CD8-positive, alpha-beta memory T cell (primary cell): ENCODE data around the gene IER5L. TPM values are rescaled to one million over a fixed set of nuclear protein-coding genes. Genes with fewer than 3 reads are reported as not detected.

ENCODE experiments used
- CTCF ChIA-PET: fragments of 350-600 bp; sonication (Branson Sonifier 250); formaldehyde crosslinking; loops from one replicate; lab custom pipeline; 2021; ENCODE audit warnings: antibody characterized with exemption; lab: Charles Lee
- POLR2A ChIA-PET: fragments of 350-600 bp; sonication (Branson Sonifier 250); formaldehyde crosslinking; loops from one replicate; lab custom pipeline; 2021; ENCODE audit warnings: antibody characterized with exemption; lab: Charles Lee
- DNase-seq, 5 donors: peaks; one replicate each; pipeline versions ENCODE4 v3.0.0 to v3.0.0-alpha.2; 2020 to 2022; ENCODE audit warnings: mixed read lengths in 1 of 5
- H3K27ac ChIP-seq: one replicate; pipeline ENCODE4 v1.7.0; 2013; ENCODE audit warnings: low read depth, mild to moderate bottlenecking, low read length, moderate library complexity
- H3K27me3 ChIP-seq: 2 replicates; pipeline ENCODE4 v1.7.0; 2013; ENCODE audit warnings: low read length, mild to moderate bottlenecking; ENCODE audit not compliant: insufficient read depth, poor library complexity, severe bottlenecking
- H3K36me3 ChIP-seq: 2 replicates; pipeline ENCODE4 v1.7.0; 2013; ENCODE audit warnings: mild to moderate bottlenecking, low read length, moderate library complexity; ENCODE audit not compliant: insufficient read depth
- H3K4me1 ChIP-seq: 2 replicates; pipeline ENCODE4 v1.7.0; 2013; ENCODE audit warnings: mild to moderate bottlenecking, low read length, moderate library complexity; ENCODE audit not compliant: insufficient read depth
- H3K4me3 ChIP-seq: 2 replicates; pipeline ENCODE4 v1.7.0; 2013; ENCODE audit warnings: mild to moderate bottlenecking, low read length
- H3K9me3 ChIP-seq: 2 replicates; pipeline ENCODE4 v1.7.0; 2013; ENCODE audit warnings: mild to moderate bottlenecking, low read length
- H3K27ac Mint-ChIP-seq, 8 donors: one replicate each; pipeline ENCODE4 v1.8.0; 2020 to 2021; ENCODE audit warnings: mixed read lengths in 8 of 8, mild to moderate bottlenecking in 6 of 8, inconsistent platforms in 3 of 8, moderate library complexity in 3 of 8
- H3K27me3 Mint-ChIP-seq, 2 donors: one replicate each; pipeline ENCODE4 v1.8.0; 2020 to 2021; ENCODE audit warnings: mixed read lengths in 2 of 2, mild to moderate bottlenecking in 1 of 2, moderate library complexity in 1 of 2
- H3K36me3 Mint-ChIP-seq, 3 donors: one replicate each; pipeline ENCODE4 v1.8.0; 2020 to 2021; ENCODE audit warnings: mixed read lengths in 3 of 3, inconsistent platforms in 1 of 3, mild to moderate bottlenecking in 1 of 3
- H3K4me1 Mint-ChIP-seq, 3 donors: one replicate each; pipeline ENCODE4 v1.8.0; 2020 to 2021; ENCODE audit warnings: mixed read lengths in 3 of 3, inconsistent platforms in 1 of 3, mild to moderate bottlenecking in 1 of 3
- H3K4me3 Mint-ChIP-seq, 7 donors: one replicate each; pipeline ENCODE4 v1.8.0; 2020 to 2021; ENCODE audit warnings: mixed read lengths in 7 of 7, mild to moderate bottlenecking in 6 of 7, moderate library complexity in 4 of 7, inconsistent platforms in 2 of 7
- H3K9me3 Mint-ChIP-seq, 5 donors: one replicate each; pipeline ENCODE4 v1.8.0; 2020 to 2022; ENCODE audit warnings: mixed read lengths in 5 of 5, mild to moderate bottlenecking in 3 of 5, moderate library complexity in 2 of 5, inconsistent platforms in 1 of 5
- polyA plus RNA-seq: library from polyadenylated mRNA; unstranded; fragments of 300-500 nt; fragmentation: Illumina TruSeq; gene quantifications from one replicate; pipeline ENCODE4 v1.2.3, GENCODE V29; 2021
- total RNA-seq, 2 experiments: library from RNA; stranded (reverse); gene quantifications; one replicate each; pipeline ENCODE4 v1.2.3, GENCODE V29; 2021

IER5L gene
- total and polyA plus RNA-seq, 3 experiments from 2014 or later: 0.16 to 3.0 (median 2.8) TPM

GRCh38 chr9:129126749-129127618, 51.1 kb downstream of the IER5L start:
- Histone ChIP-seq H3K9me3 (no peaks in the 10 kb centered on the region), H3K4me1 (peaks cover 5% of the 10 kb centered on the region), H3K36me3 (peaks cover 21% of the 10 kb centered on the region), H3K27me3 (no peaks in the 10 kb centered on the region), H3K4me3 (no peak overlapping the region), H3K27ac (no peak overlapping the region)
- POLR2A ChIA-PET: no interaction called here
- Mint-ChIP-seq H3K27me3 (no peaks in the 10 kb centered on the region), H3K36me3 (peaks cover 0 to 76% (median 14%) of the 10 kb centered on the region in 3 donors), H3K4me3 (no peak overlapping the region), H3K9me3 (no peaks in the 10 kb centered on the region), H3K4me1 (peaks cover 5 to 7% (median 6%) of the 10 kb centered on the region in 3 donors), H3K27ac (no peak overlapping the region)
- CTCF ChIA-PET: interaction anchor here (0.9 to 1.6 kb wide), 2 partner anchors 10 to 47 kb away, joined by 3 to 5 read pairs; no protein-coding TSS in a partner anchor
- no peak for DNase-seq

Other genes with a start within 250 kb of the IER5L start
- gene DOLK, start 230.7 kb downstream of the IER5L start, total RNA-seq: 10 to 100 TPM; 15.3 to 17.1 TPM
- gene DOLK, start 230.7 kb downstream of the IER5L start, polyA plus RNA-seq: 6.8 TPM
- 100 to 1,000 TPM; 144 to 150 TPM for gene NUP188, start 230.6 kb downstream of the IER5L start, total RNA-seq
- 41.3 TPM for gene NUP188, start 230.6 kb downstream of the IER5L start, polyA plus RNA-seq
- 10 to 100 TPM; 55.0 to 58.3 TPM for gene SH3GLB2, start 149.9 kb downstream of the IER5L start, total RNA-seq
- 36.2 TPM for gene SH3GLB2, start 149.9 kb downstream of the IER5L start, polyA plus RNA-seq
- 10 to 100 TPM; 35.5 to 38.8 TPM for gene MIGA2, start 141.6 kb downstream of the IER5L start, total RNA-seq
- 13.0 TPM for gene MIGA2, start 141.6 kb downstream of the IER5L start, polyA plus RNA-seq
- gene DOLPP1, start 97.2 kb downstream of the IER5L start, total RNA-seq: 10 to 100 TPM; 27.8 to 30.2 TPM
- 15.3 TPM for gene DOLPP1, start 97.2 kb downstream of the IER5L start, polyA plus RNA-seq
- 1 to 10 TPM; 9.8 to 10.0 TPM for gene CRAT, start 67.5 kb downstream of the IER5L start, total RNA-seq
- 20.1 TPM for gene CRAT, start 67.5 kb downstream of the IER5L start, polyA plus RNA-seq
- 100 to 1,000 TPM; 107 to 116 TPM for gene PTPA, start 66.8 kb downstream of the IER5L start, total RNA-seq
- 15.6 TPM for gene PTPA, start 66.8 kb downstream of the IER5L start, polyA plus RNA-seq